ENCODE measurements around the gene TTLL6. TPM values are rescaled to one million over a fixed set of nuclear protein-coding genes. Genes with fewer than 3 reads are reported as not detected.

The TTLL6 gene
- total RNA-seq, 2 experiments from 2014 or later: not detected

GRCh38 chr17:48795444-48796162 lies 21.4 kb downstream of the TTLL6 start:
- DNase-seq: no peak
- no peaks in the 10 kb centered on the region for H3K9me3 Mint-ChIP-seq
- no peak overlapping the region for H3K27ac Mint-ChIP-seq
- H3K36me3 Mint-ChIP-seq: no peaks in the 10 kb centered on the region
- peaks cover 7% of the 10 kb centered on the region for H3K4me1 Mint-ChIP-seq
- no peak overlapping the region for H3K4me3 Mint-ChIP-seq
- H3K27me3 Mint-ChIP-seq: peaks cover 21% of the 10 kb centered on the region

GRCh38 chr17:48792033-48792798 lies 24.8 kb downstream of the TTLL6 start:
- no peaks in the 10 kb centered on the region for H3K36me3 Mint-ChIP-seq
- peaks cover 7% of the 10 kb centered on the region for H3K4me1 Mint-ChIP-seq
- no peak for DNase-seq
- H3K27ac Mint-ChIP-seq: no peak overlapping the region
- H3K27me3 Mint-ChIP-seq: peaks cover 27% of the 10 kb centered on the region
- H3K9me3 Mint-ChIP-seq: no peaks in the 10 kb centered on the region
- H3K4me3 Mint-ChIP-seq: no peak overlapping the region

- no peaks in the 10 kb centered on the region for H3K36me3 Mint-ChIP-seq
- H3K4me3 Mint-ChIP-seq: no peak overlapping the region
- H3K27ac Mint-ChIP-seq: no peak overlapping the region
- DNase-seq: peak; percentile 43
- peaks cover 7% of the 10 kb centered on the region for H3K4me1 Mint-ChIP-seq
- no peaks in the 10 kb centered on the region for H3K9me3 Mint-ChIP-seq
- H3K27me3 Mint-ChIP-seq: peaks cover 21% of the 10 kb centered on the region
Measured at GRCh38 chr17:48791128-48792032, 25.6 kb downstream of the TTLL6 start.

- Mint-ChIP-seq H3K27me3 (peaks cover 21% of the 10 kb centered on the region), H3K4me3 (no peak overlapping the region), H3K36me3 (no peaks in the 10 kb centered on the region), H3K9me3 (no peaks in the 10 kb centered on the region), H3K27ac (no peak overlapping the region), H3K4me1 (peaks cover 7% of the 10 kb centered on the region)
- DNase-seq: no peak
Measured at GRCh38 chr17:48790607-48791127, 26.4 kb downstream of the TTLL6 start.

GRCh38 chr17:48787828-48788227 lies 29.2 kb downstream of the TTLL6 start:
- Mint-ChIP-seq H3K4me3 (no peak overlapping the region), H3K27ac (no peak overlapping the region), H3K27me3 (peaks cover 16% of the 10 kb centered on the region), H3K4me1 (peaks cover 7% of the 10 kb centered on the region), H3K9me3 (no peaks in the 10 kb centered on the region), H3K36me3 (no peaks in the 10 kb centered on the region)
- no peak for DNase-seq

GRCh38 chr17:48779421-48779820 lies 37.6 kb downstream of the TTLL6 start:
- H3K36me3 Mint-ChIP-seq: no peaks in the 10 kb centered on the region
- no peak overlapping the region for H3K4me3 Mint-ChIP-seq
- no peaks in the 10 kb centered on the region for H3K4me1 Mint-ChIP-seq
- H3K27me3 Mint-ChIP-seq: peaks cover 33% of the 10 kb centered on the region
- DNase-seq: no peak
- no peaks in the 10 kb centered on the region for H3K9me3 Mint-ChIP-seq
- H3K27ac Mint-ChIP-seq: no peak overlapping the region

GRCh38 chr17:48776602-48777001 lies 40.4 kb downstream of the TTLL6 start:
- H3K36me3 Mint-ChIP-seq: no peaks in the 10 kb centered on the region
- DNase-seq: no peak
- H3K4me3 Mint-ChIP-seq: no peak overlapping the region
- no peaks in the 10 kb centered on the region for H3K9me3 Mint-ChIP-seq
- H3K4me1 Mint-ChIP-seq: no peaks in the 10 kb centered on the region
- H3K27ac Mint-ChIP-seq: no peak overlapping the region
- H3K27me3 Mint-ChIP-seq: peaks cover 50% of the 10 kb centered on the region

GRCh38 chr17:48773245-48773644 lies 43.8 kb downstream of the TTLL6 start:
- Mint-ChIP-seq H3K36me3 (no peaks in the 10 kb centered on the region), H3K27me3 (peaks cover 57% of the 10 kb centered on the region), H3K4me3 (no peak overlapping the region), H3K4me1 (no peaks in the 10 kb centered on the region), H3K27ac (no peak overlapping the region), H3K9me3 (no peaks in the 10 kb centered on the region)
- no peak for DNase-seq

GRCh38 chr17:48770954-48771353 lies 46.1 kb downstream of the TTLL6 start:
- Mint-ChIP-seq H3K27ac (no peak overlapping the region), H3K27me3 (peaks cover 50% of the 10 kb centered on the region), H3K9me3 (no peaks in the 10 kb centered on the region), H3K36me3 (no peaks in the 10 kb centered on the region), H3K4me1 (no peaks in the 10 kb centered on the region), H3K4me3 (no peak overlapping the region)
- DNase-seq: no peak

GRCh38 chr17:48769009-48769675 lies 47.9 kb downstream of the TTLL6 start:
- Mint-ChIP-seq H3K9me3 (no peaks in the 10 kb centered on the region), H3K36me3 (no peaks in the 10 kb centered on the region), H3K4me1 (no peaks in the 10 kb centered on the region), H3K27ac (no peak overlapping the region), H3K4me3 (no peak overlapping the region), H3K27me3 (peaks cover 38% of the 10 kb centered on the region)
- DNase-seq: no peak

- no peaks in the 10 kb centered on the region for H3K4me1 Mint-ChIP-seq
- no peak overlapping the region for H3K4me3 Mint-ChIP-seq
- H3K27me3 Mint-ChIP-seq: peaks cover 43% of the 10 kb centered on the region
- no peak for DNase-seq
- no peaks in the 10 kb centered on the region for H3K36me3 Mint-ChIP-seq
- H3K9me3 Mint-ChIP-seq: no peaks in the 10 kb centered on the region
- H3K27ac Mint-ChIP-seq: no peak overlapping the region
Measured at GRCh38 chr17:48767263-48767774, 49.7 kb downstream of the TTLL6 start.

GRCh38 chr17:48761114-48761513 lies 55.9 kb downstream of the TTLL6 start:
- Mint-ChIP-seq H3K4me3 (no peak overlapping the region), H3K36me3 (no peaks in the 10 kb centered on the region), H3K9me3 (no peaks in the 10 kb centered on the region), H3K27ac (no peak overlapping the region), H3K27me3 (peaks cover 74% of the 10 kb centered on the region), H3K4me1 (no peaks in the 10 kb centered on the region)
- no peak for DNase-seq

GRCh38 chr17:48760411-48760810 lies 56.6 kb downstream of the TTLL6 start:
- Mint-ChIP-seq H3K36me3 (no peaks in the 10 kb centered on the region), H3K27me3 (peaks cover 81% of the 10 kb centered on the region), H3K4me1 (no peaks in the 10 kb centered on the region), H3K27ac (no peak overlapping the region), H3K9me3 (no peaks in the 10 kb centered on the region), H3K4me3 (no peak overlapping the region)
- no peak for DNase-seq

GRCh38 chr17:48759288-48759687 lies 57.7 kb downstream of the TTLL6 start:
- DNase-seq: no peak
- no peaks in the 10 kb centered on the region for H3K9me3 Mint-ChIP-seq
- no peak overlapping the region for H3K4me3 Mint-ChIP-seq
- peaks cover 90% of the 10 kb centered on the region for H3K27me3 Mint-ChIP-seq
- H3K4me1 Mint-ChIP-seq: peaks cover 4% of the 10 kb centered on the region
- no peaks in the 10 kb centered on the region for H3K36me3 Mint-ChIP-seq
- no peak overlapping the region for H3K27ac Mint-ChIP-seq
